H1 (cell line): ENCODE data around the gene STX11. TPM values are rescaled to one million over a fixed set of nuclear protein-coding genes. Genes with fewer than 3 reads are reported as not detected.

Experiments used
- CTCF ChIP-seq, 3 experiments: IDR thresholded peaks; 1 replicate in 2 of 3; 2 replicates in 1 of 3; pipeline versions ENCODE4 v1.5.1 to v1.6.1; 2011; ENCODE audit warnings: low read length in 3 of 3, mild to moderate bottlenecking in 3 of 3, inconsistent platforms in 2 of 3, low read depth in 1 of 3, moderate library complexity in 1 of 3; ENCODE audit not compliant: insufficient read depth in 1 of 3; ENCODE audit errors: control extremely low read depth in 1 of 3
- RNF2 ChIP-seq: fragments of 200-900, 300-1000 bp; sonication (generic); IDR thresholded peaks from 2 replicates; pipeline ENCODE4 v1.7.1; 2016; ENCODE audit warnings: borderline replicate concordance, low read depth, mild to moderate bottlenecking, antibody characterized with exemption, low read length; ENCODE audit not compliant: poor library complexity, severe bottlenecking; ENCODE audit errors: missing control alignments
- polyA plus RNA-seq, 7 experiments: library from polyadenylated mRNA; depleted of rRNA in 3 of 7; stranded (reverse) in 5 of 7; unstranded in 2 of 7; fragments of >200 nt in 5 of 7; fragments of 200-250 nt in 2 of 7; gene quantifications; 1 replicate in 5 of 7; 2 replicates in 1 of 7; 4 replicates in 1 of 7; pipeline versions ENCODE4 v1.2.1 to v1.2.3, GENCODE V29; 2011 to 2013; ENCODE audit warnings: missing spikeins in 2 of 7, mixed read lengths in 2 of 7
- total RNA-seq: library from RNA; stranded (reverse); fragmentation: NEBNext Ultra II Directional; extraction: Animal tissue kit (Norgen Biotek cat#: 25700); gene quantifications from 2 replicates; pipeline ENCODE4 v1.2.1, GENCODE V29; 2021

Gene STX11
- total and polyA plus RNA-seq, 2 of the 8 experiments (the other 6 are each of a cell fraction or from before 2014, with no cell fraction given): 0.15 to 0.34 TPM

- TF ChIP-seq CTCF (IDR thresholded peaks at IDR 0.05; ENCODE audit: control extremely low read depth in 1 of 3, insufficient read depth in 1 of 3, low read depth in 1 of 3, low read length in 3 of 3): no peak
- TF ChIP-seq RNF2: no peak
Measured at GRCh38 chr6:144232832-144233230, 82.5 kb downstream of the STX11 start (continued).
